NCI-H1930 (cell line): Measurements from ENCODE around the gene NEURL4.
A peak's percentile ranks its signal among the peaks of the same experiment; 100 is the strongest.
"Not testable (repeated sequence)": the region's sequence is repeated elsewhere in the genome, so short reads cannot be mapped to it uniquely, and the experiment has no call there.

ENCODE experiments used
- DNase-seq, 2 experiments: peaks; one replicate each; lab custom pipeline; 2025; lab: John Stamatoyannopoulos, UW

The NEURL4 gene

GRCh38 chr17:7328840-7329373 is at the start of gene NEURL4:
Gene NEURL4 (minus strand): TSS chr17:7329335. CDS start chr17:7329312, 23 bp downstream.
- no peak for DNase-seq

- no peak for DNase-seq
Observed at GRCh38 chr17:7374353-7374752, 45.2 kb upstream of the NEURL4 start.

GRCh38 chr17:7370853-7371252 is 41.7 kb upstream of the NEURL4 start:
- no peak for DNase-seq

GRCh38 chr17:7369825-7370224 is 40.7 kb upstream of the NEURL4 start:
- no peak for DNase-seq

- DNase-seq, result not testable (repeated sequence)
Observed at GRCh38 chr17:7368599-7368994, 39.5 kb upstream of the NEURL4 start.

- DNase-seq, result no peak
Observed at GRCh38 chr17:7367918-7368598, 38.9 kb upstream of the NEURL4 start.

- no peak for DNase-seq
Observed at GRCh38 chr17:7367083-7367482, 37.9 kb upstream of the NEURL4 start.

GRCh38 chr17:7365963-7366362 is 36.8 kb upstream of the NEURL4 start:
- DNase-seq, result not testable (repeated sequence)

GRCh38 chr17:7363311-7363710 is 34.2 kb upstream of the NEURL4 start:
- DNase-seq, result no peak

GRCh38 chr17:7361906-7362305 is 32.8 kb upstream of the NEURL4 start:
- DNase-seq, result no peak

GRCh38 chr17:7357381-7357780 is 28.2 kb upstream of the NEURL4 start:
- DNase-seq, result no peak

- DNase-seq, result no peak
Observed at GRCh38 chr17:7356756-7357155, 27.6 kb upstream of the NEURL4 start.

GRCh38 chr17:7356072-7356549 is 27.0 kb upstream of the NEURL4 start:
- DNase-seq, result peak; percentile 55 to 74

- no peak for DNase-seq
Observed at GRCh38 chr17:7355573-7355972, 26.4 kb upstream of the NEURL4 start.

GRCh38 chr17:7355053-7355452 is 25.9 kb upstream of the NEURL4 start, which contains the start of gene TMEM95:
Gene TMEM95 (plus strand): TSS chr17:7355156. CDS start chr17:7355205, 49 bp downstream.
- no peak for DNase-seq

- no peak for DNase-seq
Observed at GRCh38 chr17:7354262-7354843, 25.2 kb upstream of the NEURL4 start.

GRCh38 chr17:7352910-7353635 is 23.9 kb upstream of the NEURL4 start:
- no peak for DNase-seq

- DNase-seq, result no peak
Observed at GRCh38 chr17:7352503-7352889, 23.4 kb upstream of the NEURL4 start.

GRCh38 chr17:7351665-7352502 is 22.7 kb upstream of the NEURL4 start, which contains the start of gene KCTD11:
Gene KCTD11 (plus strand): TSS chr17:7352162.
- DNase-seq, result peak; percentile 14 to 74

- no peak for DNase-seq
Observed at GRCh38 chr17:7348478-7349242, 19.5 kb upstream of the NEURL4 start.
